ENCODE data around the gene INSM1. TPM values are rescaled to one million over a fixed set of nuclear protein-coding genes. Genes with fewer than 3 reads are reported as not detected.

INSM1 gene
- total RNA-seq, 1 donor from 2014 or later = not detected

- no peaks in the 10 kb centered on the region for H3K9me3 Mint-ChIP-seq
- no peak overlapping the region for H3K4me3 Mint-ChIP-seq
- no peaks in the 10 kb centered on the region for H3K36me3 Mint-ChIP-seq
- no peak for DNase-seq (ENCODE audit: low spot score in 2 of 2, unreplicated experiment in 2 of 2)
- H3K4me1 Mint-ChIP-seq = peaks cover 5% of the 10 kb centered on the region
- no peak for TF ChIP-seq CTCF (IDR thresholded peaks at IDR 0.05; ENCODE audit: unreplicated experiment)
- peaks cover 93% of the 10 kb centered on the region for H3K27me3 Mint-ChIP-seq (ENCODE audit: low read depth)
- no peak overlapping the region for H3K27ac Mint-ChIP-seq
These were observed 5.0 kb upstream of the INSM1 start for GRCh38 chr20:20362774-20363433.

GRCh38 chr20:20363434-20363798 lies 4.5 kb upstream of the INSM1 start:
- Mint-ChIP-seq H3K9me3 (no peaks in the 10 kb centered on the region), H3K4me3 (no peak overlapping the region), H3K27ac (no peak overlapping the region), H3K4me1 (peaks cover 5% of the 10 kb centered on the region), H3K27me3 (ENCODE audit: low read depth) (peaks cover 87% of the 10 kb centered on the region), H3K36me3 (no peaks in the 10 kb centered on the region)
- TF ChIP-seq CTCF (IDR thresholded peaks at IDR 0.05; ENCODE audit: unreplicated experiment) = no peak
- DNase-seq (ENCODE audit: low spot score in 2 of 2, unreplicated experiment in 2 of 2) = no peak

DNA sequence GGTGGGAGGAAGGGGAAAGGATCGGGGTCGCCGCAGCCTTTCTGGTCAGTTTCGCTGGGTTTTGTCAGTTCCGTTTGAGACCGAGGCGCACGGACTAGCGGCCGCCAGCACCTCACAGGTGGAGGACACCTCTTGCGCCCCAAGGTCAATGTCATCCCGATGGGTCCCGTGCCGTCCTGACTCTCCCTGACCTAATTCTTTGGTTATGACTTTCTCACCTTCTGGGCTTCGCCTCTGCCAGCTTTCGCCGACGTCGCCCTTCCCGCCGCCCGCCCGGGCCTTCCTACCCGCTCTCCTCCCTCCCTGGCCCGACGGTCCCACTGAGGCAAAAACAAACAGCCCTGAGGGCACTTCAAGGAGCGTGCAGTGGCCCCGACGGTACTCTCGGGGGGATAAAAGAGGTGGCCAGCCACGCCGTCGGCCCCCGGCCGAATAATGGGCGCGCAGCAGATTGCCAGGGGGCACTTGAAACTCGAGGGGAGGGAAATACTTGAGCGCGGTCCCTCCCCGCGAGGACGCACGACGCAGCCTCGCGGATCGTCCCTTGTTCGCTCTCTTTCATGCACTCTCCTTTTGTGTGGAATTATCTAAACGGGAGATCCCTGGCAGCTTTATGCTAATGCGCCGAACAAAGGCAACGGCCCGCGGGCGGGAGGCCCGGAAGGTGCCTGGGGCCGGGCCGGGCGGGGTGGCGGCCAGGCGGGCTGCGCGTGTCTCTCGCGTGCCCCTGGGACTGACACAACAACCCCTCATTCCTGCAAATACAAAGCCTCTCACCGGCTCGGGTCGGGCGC lies 3.9 kb upstream of the INSM1 start:
- Mint-ChIP-seq H3K27ac (no peak overlapping the region), H3K9me3 (no peaks in the 10 kb centered on the region), H3K4me1 (peaks cover 5% of the 10 kb centered on the region), H3K27me3 (ENCODE audit: low read depth) (peaks cover 83% of the 10 kb centered on the region), H3K36me3 (no peaks in the 10 kb centered on the region), H3K4me3 (no peak overlapping the region)
- TF ChIP-seq CTCF (IDR thresholded peaks at IDR 0.05; ENCODE audit: unreplicated experiment) = no peak
- DNase-seq (ENCODE audit: low spot score in 2 of 2, unreplicated experiment in 2 of 2) = no peak

DNA sequence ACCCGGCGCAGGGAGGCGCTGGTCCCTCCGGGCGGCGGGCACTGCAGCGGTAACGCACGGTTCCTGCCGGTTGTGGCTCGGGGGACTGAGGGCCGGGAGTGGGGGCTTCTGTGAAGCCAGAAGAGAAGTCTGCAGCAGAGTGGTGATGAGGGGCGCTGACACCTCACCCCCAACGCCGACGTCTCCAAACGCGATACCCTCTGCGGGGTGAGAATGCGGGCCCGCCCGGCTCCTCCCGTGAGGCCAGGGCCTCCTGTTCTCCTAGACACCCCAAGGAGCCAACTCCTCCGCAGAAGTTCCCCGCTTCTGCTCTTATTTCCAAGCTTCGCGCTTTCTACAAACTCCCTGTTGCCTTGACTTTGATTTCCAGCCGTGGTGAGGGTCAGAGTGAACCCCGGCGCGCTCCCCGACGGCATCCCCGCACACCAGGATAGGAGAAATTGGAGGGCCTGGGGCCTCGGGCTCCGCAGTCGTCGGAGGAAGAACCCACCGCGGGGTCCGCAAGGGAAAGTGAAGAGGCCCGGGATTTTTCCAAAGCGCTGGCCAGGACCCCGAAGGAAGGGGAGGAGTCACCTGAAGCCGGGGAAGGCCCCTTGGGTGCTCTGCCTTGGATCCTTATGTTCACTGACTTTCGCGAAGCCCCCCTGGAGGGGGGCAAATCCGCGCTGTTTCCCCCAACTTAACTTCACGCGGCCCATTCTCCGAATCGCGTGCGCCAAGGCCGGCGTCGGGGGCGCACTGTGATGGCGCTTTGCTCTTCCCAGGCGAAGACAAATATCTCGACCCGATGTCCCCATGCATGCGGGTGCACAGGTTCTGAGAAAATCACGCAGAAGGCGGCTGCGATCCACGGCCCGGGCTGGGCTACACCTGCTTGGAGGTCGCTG lies 3.1 kb upstream of the INSM1 start:
- no peak for DNase-seq (ENCODE audit: low spot score in 2 of 2, unreplicated experiment in 2 of 2)
- Mint-ChIP-seq H3K27ac (no peak overlapping the region), H3K4me3 (no peak overlapping the region), H3K4me1 (peaks cover 6% of the 10 kb centered on the region), H3K9me3 (no peaks in the 10 kb centered on the region), H3K36me3 (no peaks in the 10 kb centered on the region), H3K27me3 (ENCODE audit: low read depth) (peaks cover 81% of the 10 kb centered on the region)
- TF ChIP-seq CTCF (IDR thresholded peaks at IDR 0.05; ENCODE audit: unreplicated experiment) = no peak

DNA sequence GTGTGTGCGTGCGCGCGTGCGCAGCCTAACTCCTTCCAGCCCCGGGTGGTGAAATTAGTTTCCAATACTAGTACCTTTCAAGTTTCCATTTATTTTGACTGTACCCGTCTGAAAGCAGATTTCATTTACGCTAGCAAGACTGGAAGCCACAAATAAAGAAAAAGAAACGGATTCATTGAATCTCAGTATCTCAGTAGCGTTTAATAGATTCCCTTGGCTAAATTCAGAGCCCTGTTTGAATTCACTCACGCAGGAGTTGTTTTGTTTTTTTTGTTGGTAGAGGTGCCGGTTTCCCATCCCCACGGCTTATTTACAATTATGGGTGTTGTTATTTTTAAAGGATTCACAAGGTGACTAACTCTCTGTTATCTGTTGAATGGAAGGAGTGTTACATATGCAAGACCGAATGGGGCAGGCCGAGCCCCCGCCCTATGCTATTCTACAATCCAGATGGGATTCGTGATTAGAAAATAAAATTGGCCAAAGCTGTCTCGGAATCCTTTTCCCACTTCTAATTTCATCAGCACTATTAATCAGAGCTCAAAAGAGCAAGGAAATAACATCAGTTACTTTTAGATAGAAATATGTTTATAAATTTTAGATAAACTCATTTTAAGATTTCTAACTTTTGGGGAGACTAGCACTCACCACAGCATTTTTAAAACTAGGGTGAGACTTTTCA lies 2.3 kb upstream of the INSM1 start:
- Mint-ChIP-seq H3K36me3 (no peaks in the 10 kb centered on the region), H3K4me3 (no peak overlapping the region), H3K4me1 (peaks cover 8% of the 10 kb centered on the region), H3K27me3 (ENCODE audit: low read depth) (peaks cover 80% of the 10 kb centered on the region), H3K27ac (no peak overlapping the region), H3K9me3 (no peaks in the 10 kb centered on the region)
- TF ChIP-seq CTCF (IDR thresholded peaks at IDR 0.05; ENCODE audit: unreplicated experiment) = no peak
- no peak for DNase-seq (ENCODE audit: low spot score in 2 of 2, unreplicated experiment in 2 of 2)

Data from mesothelial cell of epicardium (in vitro differentiated cells).